Keratinocyte (primary cell): ENCODE measurements around the gene KIF13A. TPM values are rescaled to one million over a fixed set of nuclear protein-coding genes. Genes with fewer than 3 reads are reported as not detected.
A peak's percentile ranks its signal among the peaks of the same experiment; 100 is the strongest.

Source experiments
- DNase-seq: peaks from one replicate; pipeline ENCODE4 v3.0.0-alpha.2; 2011; ENCODE audit warnings: low read depth, missing footprints, low spot score
- FAIRE-seq: peaks from 2 replicates; lab custom pipeline; 2011; peaks lifted over from hg19 to GRCh38; lab: Jason Lieb, UNC
- H2AFZ ChIP-seq: 2 replicates; pipeline ENCODE4 v1.6.0; 2012; ENCODE audit warnings: low read length, control low read depth, inconsistent platforms; ENCODE audit not compliant: control insufficient read depth
- H3K27ac ChIP-seq: 2 replicates; pipeline ENCODE4 v1.5.1; 2011; ENCODE audit warnings: low read length; ENCODE audit not compliant: control insufficient read depth, insufficient read depth
- H3K27me3 ChIP-seq: 3 replicates; pipeline ENCODE4 v1.6.0; 2011; ENCODE audit warnings: low read length; ENCODE audit not compliant: control insufficient read depth, insufficient read depth; ENCODE audit errors: extremely low read depth
- H3K36me3 ChIP-seq, 2 experiments: 2 replicates in 1 of 2; 3 replicates in 1 of 2; pipeline ENCODE4 v1.5.1; 2011; ENCODE audit warnings: low read length in 2 of 2, mild to moderate bottlenecking in 1 of 2; ENCODE audit not compliant: control insufficient read depth in 2 of 2, insufficient read depth in 2 of 2; ENCODE audit errors: extremely low read depth in 1 of 2
- H3K4me1 ChIP-seq: 3 replicates; pipeline ENCODE4 v1.5.1; 2011; ENCODE audit warnings: low read length; ENCODE audit not compliant: control insufficient read depth, insufficient read depth; ENCODE audit errors: extremely low read depth
- H3K4me2 ChIP-seq: 3 replicates; pipeline ENCODE4 v1.6.0; 2011; ENCODE audit warnings: low read depth, low read length; ENCODE audit not compliant: control insufficient read depth, insufficient read depth; ENCODE audit errors: extremely low read depth
- H3K4me3 ChIP-seq, 3 experiments: fragments of 200-600 bp in 1 of 3; sonication (generic) in 1 of 3; 2 replicates in 2 of 3; 3 replicates in 1 of 3; pipeline ENCODE4 v1.5.1; 2011 to 2016; ENCODE audit warnings: low read length in 3 of 3, mild to moderate bottlenecking in 3 of 3, control low read depth in 2 of 3, inconsistent platforms in 1 of 3, low read depth in 1 of 3, mixed read lengths in 1 of 3, mixed run types in 1 of 3, moderate library complexity in 1 of 3; ENCODE audit not compliant: control insufficient read depth in 2 of 3, insufficient read depth in 2 of 3; ENCODE audit errors: extremely low read depth in 1 of 3
- H3K79me2 ChIP-seq: 2 replicates; pipeline ENCODE4 v1.6.0; 2012; ENCODE audit warnings: low read length; ENCODE audit not compliant: control insufficient read depth, insufficient read depth
- H3K9ac ChIP-seq: 3 replicates; pipeline ENCODE4 v1.6.0; 2011; ENCODE audit warnings: low read length; ENCODE audit not compliant: control insufficient read depth, insufficient read depth; ENCODE audit errors: extremely low read depth
- H3K9me1 ChIP-seq: 3 replicates; pipeline ENCODE4 v1.6.0; 2011; ENCODE audit warnings: low read length; ENCODE audit not compliant: control insufficient read depth, insufficient read depth; ENCODE audit errors: extremely low read depth
- H3K9me3 ChIP-seq: 2 replicates; pipeline ENCODE4 v1.5.1; 2012; ENCODE audit warnings: low read depth, low read length; ENCODE audit not compliant: control insufficient read depth
- H4K20me1 ChIP-seq: 3 replicates; pipeline ENCODE4 v1.6.0; 2011; ENCODE audit warnings: low read length; ENCODE audit not compliant: control insufficient read depth, insufficient read depth; ENCODE audit errors: extremely low read depth
- CTCF ChIP-seq, 3 experiments: IDR thresholded peaks in 1 of 3; conservative IDR thresholded peaks in 1 of 3; optimal IDR thresholded peaks in 1 of 3; 2 replicates in 2 of 3; 3 replicates in 1 of 3; pipeline versions ENCODE3 to v1.5.1; 2011; ENCODE audit warnings: low read length in 3 of 3, mild to moderate bottlenecking in 3 of 3, moderate library complexity in 2 of 3, control low read depth in 1 of 3, inconsistent platforms in 1 of 3; ENCODE audit not compliant: insufficient read depth in 2 of 3; ENCODE audit errors: extremely low read depth in 1 of 3
- EZH2 ChIP-seq: IDR thresholded peaks from one replicate; pipeline ENCODE4 v1.6.1; 2012; ENCODE audit warnings: inconsistent platforms, mild to moderate bottlenecking, low read length, moderate library complexity
- dilution Hi-C: fragments of 300-500 bp; cut with MboI; formaldehyde crosslinking; loops from one replicate; pipeline ENCODE4 v1.7.0; 2020; ENCODE audit warnings: low sequenced_read_pairs; ENCODE audit not compliant: extremely low pct_ligation_motif_present
- polyA plus RNA-seq, 5 experiments: library from polyadenylated mRNA; depleted of rRNA in 3 of 5; stranded (reverse) in 3 of 5; stranded (forward) in 1 of 5; unstranded in 1 of 5; fragments of >200 nt; gene quantifications; 1 replicate in 1 of 5; 2 replicates in 3 of 5; 3 replicates in 1 of 5; pipeline versions ENCODE4 v1.2.1 to v1.2.3, GENCODE V29; 2011 to 2012; ENCODE audit warnings: missing spikeins in 2 of 5, low read depth in 1 of 5, low replicate concordance in 1 of 5

KIF13A gene
- polyA plus RNA-seq, 1 donor (not counting 4 experiments of a cell fraction or from before 2014, with no cell fraction given), result 96.2 TPM

DNA sequence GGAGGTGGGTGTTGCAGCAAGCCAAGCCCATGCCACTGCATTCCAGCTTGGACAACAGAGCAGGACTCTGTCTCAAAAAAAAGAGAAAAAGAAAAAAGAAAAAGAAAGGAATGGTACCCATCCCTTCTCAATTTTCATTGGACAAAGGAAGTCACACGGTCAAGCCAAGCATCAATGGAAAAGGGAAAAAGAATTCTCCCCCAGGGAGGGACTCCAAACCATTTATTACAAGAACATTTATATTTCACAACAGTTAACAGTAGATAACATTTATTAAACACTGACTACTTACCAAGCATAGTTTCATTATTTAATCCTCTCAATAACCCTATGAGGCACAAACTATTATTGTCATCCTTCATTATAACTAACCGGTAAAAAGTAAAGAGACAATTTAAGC lies 6.6 kb upstream of the KIF13A start:
- Histone ChIP-seq H3K36me3 (no peaks in the 10 kb centered on the region), H3K9ac (peak overlapping the region; percentile 24), H3K9me3 (no peaks in the 10 kb centered on the region), H3K27ac (peak overlapping the region; percentile 93), H4K20me1 (no peaks in the 10 kb centered on the region), H2AFZ (no peak overlapping the region), H3K4me3 (no peak overlapping the region), H3K4me1 (peaks cover 35% of the 10 kb centered on the region), H3K4me2 (no peak overlapping the region), H3K79me2 (peaks cover 4% of the 10 kb centered on the region), H3K9me1 (no peaks in the 10 kb centered on the region), H3K27me3 (no peaks in the 10 kb centered on the region)
- dilution Hi-C loops, result no loop called here
- no peak for FAIRE-seq
- TF ChIP-seq CTCF (optimal IDR thresholded peaks at IDR 0.05 in 1 of 3, IDR thresholded peaks at IDR 0.05 in 1 of 3, conservative IDR thresholded peaks at IDR 0.05 in 1 of 3; ENCODE audit: extremely low read depth in 1 of 3, insufficient read depth in 2 of 3, low read length in 3 of 3), result no peak
- TF ChIP-seq EZH2, result no peak
- no peak for DNase-seq

DNA sequence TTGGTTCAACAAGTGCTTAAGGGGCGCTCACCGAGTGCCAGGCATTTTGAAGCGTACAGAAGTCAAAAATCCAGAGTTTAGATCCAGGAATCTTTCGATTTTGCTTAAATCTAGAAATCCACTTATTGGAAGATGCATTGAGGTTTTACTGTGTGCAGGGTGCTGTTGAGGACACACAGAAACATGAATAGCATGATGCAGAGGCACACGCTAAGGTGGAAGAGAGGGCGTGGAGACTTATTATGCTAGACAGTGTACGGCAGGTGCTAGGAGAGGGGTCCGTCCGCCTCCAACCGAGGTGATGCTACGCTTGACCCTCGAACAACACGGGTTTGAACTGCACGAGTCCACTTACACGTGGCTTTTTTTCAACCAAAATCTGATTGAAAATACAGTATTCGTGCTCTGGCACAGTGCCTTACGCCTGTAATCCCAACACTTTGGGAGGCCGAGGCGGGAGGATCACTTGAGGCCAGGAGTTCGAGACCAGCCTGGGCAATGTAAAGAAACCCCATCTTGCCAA lies 1.0 kb upstream of the KIF13A start:
- H3K4me3 ChIP-seq, result peak overlapping the region; percentile 58 to 90 (median 79)
- H3K36me3 ChIP-seq, result peaks cover 2 to 3% of the 10 kb centered on the region in 2 experiments
- peaks cover 54% of the 10 kb centered on the region for H3K79me2 ChIP-seq
- peak overlapping the region; percentile 17 for H2AFZ ChIP-seq
- H4K20me1 ChIP-seq, result no peaks in the 10 kb centered on the region
- H3K4me2 ChIP-seq, result peak overlapping the region; percentile 91
- no peaks in the 10 kb centered on the region for H3K9me1 ChIP-seq
- DNase-seq (no peak), FAIRE-seq (no peak)
- peak overlapping the region; percentile 90 for H3K9ac ChIP-seq
- no peaks in the 10 kb centered on the region for H3K27me3 ChIP-seq
- peak overlapping the region; percentile 94 for H3K27ac ChIP-seq
- no peak for TF ChIP-seq CTCF (optimal IDR thresholded peaks at IDR 0.05 in 1 of 3, IDR thresholded peaks at IDR 0.05 in 1 of 3, conservative IDR thresholded peaks at IDR 0.05 in 1 of 3; ENCODE audit: extremely low read depth in 1 of 3, insufficient read depth in 2 of 3, low read length in 3 of 3)
- no peak for TF ChIP-seq EZH2
- H3K4me1 ChIP-seq, result peaks cover 36% of the 10 kb centered on the region
- dilution Hi-C loops, result no loop called here
- no peaks in the 10 kb centered on the region for H3K9me3 ChIP-seq
